ENCODE results near the gene CDAN1. TPM values are rescaled to one million over a fixed set of nuclear protein-coding genes. Genes with fewer than 3 reads are reported as not detected.

The CDAN1 gene
- total and polyA plus RNA-seq, 2 experiments from 2014 or later = 16.6 to 20.9 TPM

GRCh38 chr15:42732095-42732827 lies 4.7 kb downstream of the CDAN1 start:
- Histone ChIP-seq H3K4me1 (ENCODE audit: low read depth) (no peaks in the 10 kb centered on the region), H3K4me3 (no peak overlapping the region), H3K36me3 (peaks cover 47% of the 10 kb centered on the region), H3K9me3 (ENCODE audit: low read depth) (no peaks in the 10 kb centered on the region), H3K27ac (no peak overlapping the region), H3K27me3 (no peaks in the 10 kb centered on the region)
- DNase-seq (ENCODE audit: low read depth in 1 of 2, low spot score in 1 of 2) = no peak
- no peak for TF ChIP-seq CTCF (IDR thresholded peaks at IDR 0.05; ENCODE audit: low read depth, low read length)

GRCh38 chr15:42731461-42731860 lies 5.5 kb downstream of the CDAN1 start:
- no peak for TF ChIP-seq CTCF (IDR thresholded peaks at IDR 0.05; ENCODE audit: low read depth, low read length)
- Histone ChIP-seq H3K27me3 (no peaks in the 10 kb centered on the region), H3K4me3 (no peak overlapping the region), H3K9me3 (ENCODE audit: low read depth) (no peaks in the 10 kb centered on the region), H3K27ac (no peak overlapping the region), H3K36me3 (peaks cover 52% of the 10 kb centered on the region), H3K4me1 (ENCODE audit: low read depth) (no peaks in the 10 kb centered on the region)
- DNase-seq (ENCODE audit: low read depth in 1 of 2, low spot score in 1 of 2) = no peak

GRCh38 chr15:42730536-42730935 lies 6.4 kb downstream of the CDAN1 start:
- H3K9me3 ChIP-seq (ENCODE audit: low read depth) = no peaks in the 10 kb centered on the region
- no peaks in the 10 kb centered on the region for H3K27me3 ChIP-seq
- no peak overlapping the region for H3K4me3 ChIP-seq
- peaks cover 58% of the 10 kb centered on the region for H3K36me3 ChIP-seq
- H3K27ac ChIP-seq = no peak overlapping the region
- no peaks in the 10 kb centered on the region for H3K4me1 ChIP-seq (ENCODE audit: low read depth)
- TF ChIP-seq CTCF (IDR thresholded peaks at IDR 0.05; ENCODE audit: low read depth, low read length) = no peak
- no peak for DNase-seq (ENCODE audit: low read depth in 1 of 2, low spot score in 1 of 2)

- Histone ChIP-seq H3K4me3 (no peak overlapping the region), H3K4me1 (ENCODE audit: low read depth) (no peaks in the 10 kb centered on the region), H3K9me3 (ENCODE audit: low read depth) (no peaks in the 10 kb centered on the region), H3K36me3 (peaks cover 56% of the 10 kb centered on the region), H3K27ac (no peak overlapping the region), H3K27me3 (no peaks in the 10 kb centered on the region)
- DNase-seq (ENCODE audit: low read depth in 1 of 2, low spot score in 1 of 2) = no peak
- no peak for TF ChIP-seq CTCF (IDR thresholded peaks at IDR 0.05; ENCODE audit: low read depth, low read length)
Observed at GRCh38 chr15:42730135-42730534, 6.8 kb downstream of the CDAN1 start.

- no peak overlapping the region for H3K27ac ChIP-seq
- no peak overlapping the region for H3K4me3 ChIP-seq
- TF ChIP-seq CTCF (IDR thresholded peaks at IDR 0.05; ENCODE audit: low read depth, low read length) = no peak
- peaks cover 60% of the 10 kb centered on the region for H3K36me3 ChIP-seq
- no peaks in the 10 kb centered on the region for H3K4me1 ChIP-seq (ENCODE audit: low read depth)
- DNase-seq (ENCODE audit: low read depth in 1 of 2, low spot score in 1 of 2) = no peak
- H3K27me3 ChIP-seq = no peaks in the 10 kb centered on the region
- H3K9me3 ChIP-seq (ENCODE audit: low read depth) = no peaks in the 10 kb centered on the region
Observed at GRCh38 chr15:42729409-42729808, 7.5 kb downstream of the CDAN1 start.

All from cardiac muscle cell (in vitro differentiated cells and primary cell).